Gastrocnemius medialis (tissue), 4 donors: ENCODE results near the gene MYLK.

Experiments
- CTCF ChIP-seq, 5 experiments: fragments of 450-650 bp in 3 of 5; fragments of 200-600 bp in 2 of 5; sonication (generic) in 2 of 5; IDR thresholded peaks in 4 of 5; conservative IDR thresholded peaks in 1 of 5; 1 replicate in 4 of 5; 2 replicates in 1 of 5; pipeline ENCODE4 v1.5.1; 2016 to 2019; ENCODE audit warnings: antibody characterized with exemption in 5 of 5, mild to moderate bottlenecking in 3 of 5, moderate library complexity in 3 of 5
- POLR2A ChIP-seq, 2 donors: fragments of 450-650 bp; IDR thresholded peaks; one replicate each; pipeline ENCODE4 v1.6.1; 2017; ENCODE audit warnings: antibody characterized with exemption in 2 of 2, mild to moderate bottlenecking in 2 of 2, moderate library complexity in 2 of 2

- TF ChIP-seq CTCF (IDR thresholded peaks at IDR 0.05 in 4 of 5, conservative IDR thresholded peaks at IDR 0.05 in 1 of 5): no peak
- no peak for TF ChIP-seq POLR2A (IDR thresholded peaks at IDR 0.05)
Observed at GRCh38 chr3:123783811-123784210, 100.3 kb downstream of the MYLK start.
